ENCODE results near the gene CD4.

DNA sequence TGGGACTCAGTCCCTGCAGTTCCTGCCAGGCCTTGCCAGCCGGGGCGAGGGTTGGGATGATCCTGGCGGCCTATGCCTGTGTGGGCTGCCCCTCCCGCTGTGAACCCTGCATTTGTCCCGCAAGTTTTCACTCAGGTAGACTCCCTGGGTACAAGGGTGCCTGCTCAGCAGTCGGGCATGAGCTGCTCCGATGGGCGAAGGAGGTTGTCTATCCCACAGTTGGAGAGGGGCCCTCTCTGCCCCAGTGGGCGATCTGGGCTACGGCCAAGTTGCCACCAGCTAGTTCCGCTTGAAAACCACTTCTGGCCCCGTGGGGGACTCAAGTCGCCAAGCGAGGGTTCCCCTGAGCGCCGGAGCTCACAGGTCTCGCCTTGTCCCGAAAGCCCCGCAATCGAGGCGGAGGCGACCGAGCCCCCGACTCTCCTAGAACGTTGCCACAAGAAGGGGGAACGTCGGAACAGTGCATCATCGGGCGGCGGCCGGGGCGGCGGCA is 77.6 kb downstream of the CD4 start:
- no peak for TF ChIP-seq POLR2AphosphoS5 (IDR thresholded peaks at IDR 0.05; ENCODE audit: low read depth, low read length)
- TF ChIP-seq POLR2A (IDR thresholded peaks at IDR 0.05; ENCODE audit: low read depth, low read length) = no peak
